MM.1S (cell line): ENCODE results near the gene CBFA2T2.

ENCODE experiments used
- DNase-seq: peaks from one replicate; pipeline ENCODE4 v3.0.0-alpha.2; 2015
- H2AFZ ChIP-seq: fragments of 300-600 bp; sonication (generic); 2 replicates; pipeline ENCODE4 v1.6.0; 2016; ENCODE audit warnings: antibody characterized with exemption, low read length
- H3F3A ChIP-seq: fragments of 300-600 bp; sonication (generic); 2 replicates; pipeline ENCODE4 v1.6.1; 2016; ENCODE audit warnings: mild to moderate bottlenecking, antibody characterized with exemption, low read length, moderate library complexity, mixed read lengths; ENCODE audit not compliant: insufficient read depth
- H3K27ac ChIP-seq: fragments of 300-600 bp; sonication (generic); 2 replicates; pipeline ENCODE4 v1.5.1; 2016; ENCODE audit warnings: mild to moderate bottlenecking, low read length
- H3K27me3 ChIP-seq: fragments of 300-600 bp; sonication (generic); replicated peaks from 2 replicates; pipeline ENCODE4 v1.6.0; 2016; ENCODE audit warnings: low read length; ENCODE audit not compliant: insufficient read depth
- H3K36me3 ChIP-seq: fragments of 300-600 bp; sonication (generic); replicated peaks from 2 replicates; pipeline ENCODE4 v1.6.1; 2016; ENCODE audit warnings: mild to moderate bottlenecking, low read length, mixed read lengths; ENCODE audit not compliant: insufficient read depth
- H3K4me1 ChIP-seq: fragments of 300-600 bp; sonication (generic); 2 replicates; pipeline ENCODE4 v1.6.1; 2016; ENCODE audit warnings: low read length, mixed read lengths
- H3K4me2 ChIP-seq: fragments of 300-600 bp; sonication (generic); 2 replicates; pipeline ENCODE4 v1.6.0; 2016; ENCODE audit warnings: low read depth, low read length
- H3K4me3 ChIP-seq: fragments of 300-600 bp; sonication (generic); 2 replicates; pipeline ENCODE4 v1.5.1; 2016; ENCODE audit warnings: low read length, mixed read lengths
- H3K79me2 ChIP-seq: fragments of 300-600 bp; sonication (generic); 2 replicates; pipeline ENCODE4 v1.6.1; 2016; ENCODE audit warnings: mixed run types, low read length, mixed read lengths
- H3K9ac ChIP-seq: fragments of 300-600 bp; sonication (generic); 2 replicates; pipeline ENCODE4 v1.6.1; 2016; ENCODE audit warnings: low read length, mixed read lengths
- H3K9me2 ChIP-seq: fragments of 300-600 bp; sonication (generic); replicated peaks from 2 replicates; pipeline ENCODE4 v1.6.1; 2016; ENCODE audit warnings: mild to moderate bottlenecking, low read length, mixed read lengths; ENCODE audit not compliant: insufficient read depth
- H3K9me3 ChIP-seq: fragments of 300-600 bp; sonication (generic); replicated peaks from 2 replicates; pipeline ENCODE4 v1.6.1; 2016; ENCODE audit warnings: mild to moderate bottlenecking, low read length, mixed read lengths; ENCODE audit not compliant: insufficient read depth
- H4K20me1 ChIP-seq: fragments of 300-600 bp; sonication (generic); 2 replicates; pipeline ENCODE4 v1.6.1; 2016; ENCODE audit warnings: mild to moderate bottlenecking, low read length, moderate library complexity, mixed read lengths; ENCODE audit not compliant: insufficient read depth
- EZH2 ChIP-seq: fragments of 300-600 bp; sonication (generic); optimal IDR thresholded peaks from 2 replicates; pipeline ENCODE3; 2017; ENCODE audit warnings: low read depth, mild to moderate bottlenecking, antibody characterized with exemption, low read length, mixed read lengths
- EZH2phosphoT487 ChIP-seq: fragments of 300-600 bp; sonication (generic); IDR thresholded peaks from 2 replicates; pipeline ENCODE4 v1.6.1; 2018; ENCODE audit warnings: antibody characterized with exemption, low read length
- TF ChIP-seq, protein P1 (sequence below): fragments of 300-600 bp; sonication (generic); IDR thresholded peaks from 2 replicates; pipeline ENCODE4 v1.5.1; 2016; ENCODE audit warnings: antibody characterized with exemption, low read length, mixed read lengths

Gene CBFA2T2

DNA sequence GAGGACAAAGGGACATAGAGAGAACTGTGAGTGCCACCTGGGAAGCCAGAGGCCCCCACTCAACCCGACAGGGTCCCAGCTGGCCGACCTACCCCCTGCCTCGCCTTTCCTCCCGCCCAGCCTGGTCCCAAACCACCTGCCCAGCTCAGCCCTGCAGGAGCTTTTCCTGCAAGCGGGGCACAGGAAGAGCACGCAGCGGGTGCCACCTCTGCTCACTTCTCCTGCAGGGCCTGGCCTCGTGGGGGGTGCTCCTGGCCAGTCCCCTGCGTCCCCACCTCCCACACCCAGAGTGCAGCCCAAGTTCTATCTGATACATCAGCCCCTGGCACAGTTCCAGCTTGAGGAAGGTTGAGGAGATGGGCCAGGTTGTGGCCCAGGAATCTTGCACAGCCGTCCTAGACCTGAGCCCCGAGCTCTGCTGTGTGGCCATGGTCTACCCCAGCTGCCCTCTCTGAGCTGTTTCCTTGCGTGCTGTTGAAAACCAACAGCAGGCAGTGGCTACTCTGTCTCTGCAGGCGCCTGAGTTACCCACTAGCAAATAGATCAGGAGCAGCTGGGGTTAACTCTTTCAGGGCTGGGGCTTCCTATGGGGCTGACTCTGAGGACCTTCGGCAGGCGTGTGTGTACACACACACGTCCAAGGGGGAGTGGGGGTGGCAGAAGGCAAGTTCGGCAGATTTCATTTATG is 182.7 kb downstream of the CBFA2T2 start:
- Histone ChIP-seq H3K4me1 (peaks cover 22% of the 10 kb centered on the region), H3K9ac (peak overlapping the region; percentile 73; the same call in 1 of the 2 replicates), H3K36me3 (no peaks in the 10 kb centered on the region), H2AFZ (no peak overlapping the region), H3K27me3 (no peaks in the 10 kb centered on the region), H3K9me2 (no peaks in the 10 kb centered on the region), H4K20me1 (no peaks in the 10 kb centered on the region), H3K27ac (no peak overlapping the region), H3K9me3 (no peaks in the 10 kb centered on the region), H3K4me3 (peak overlapping the region; percentile 91), H3F3A (peaks cover 17% of the 10 kb centered on the region; the same call in 1 of the 2 replicates), H3K4me2 (peak overlapping the region; percentile 99; the same call in 1 of the 2 replicates), H3K79me2 (peaks cover 30% of the 10 kb centered on the region)
- DNase-seq: peak; percentile 5
- TF ChIP-seq, protein P1, sequence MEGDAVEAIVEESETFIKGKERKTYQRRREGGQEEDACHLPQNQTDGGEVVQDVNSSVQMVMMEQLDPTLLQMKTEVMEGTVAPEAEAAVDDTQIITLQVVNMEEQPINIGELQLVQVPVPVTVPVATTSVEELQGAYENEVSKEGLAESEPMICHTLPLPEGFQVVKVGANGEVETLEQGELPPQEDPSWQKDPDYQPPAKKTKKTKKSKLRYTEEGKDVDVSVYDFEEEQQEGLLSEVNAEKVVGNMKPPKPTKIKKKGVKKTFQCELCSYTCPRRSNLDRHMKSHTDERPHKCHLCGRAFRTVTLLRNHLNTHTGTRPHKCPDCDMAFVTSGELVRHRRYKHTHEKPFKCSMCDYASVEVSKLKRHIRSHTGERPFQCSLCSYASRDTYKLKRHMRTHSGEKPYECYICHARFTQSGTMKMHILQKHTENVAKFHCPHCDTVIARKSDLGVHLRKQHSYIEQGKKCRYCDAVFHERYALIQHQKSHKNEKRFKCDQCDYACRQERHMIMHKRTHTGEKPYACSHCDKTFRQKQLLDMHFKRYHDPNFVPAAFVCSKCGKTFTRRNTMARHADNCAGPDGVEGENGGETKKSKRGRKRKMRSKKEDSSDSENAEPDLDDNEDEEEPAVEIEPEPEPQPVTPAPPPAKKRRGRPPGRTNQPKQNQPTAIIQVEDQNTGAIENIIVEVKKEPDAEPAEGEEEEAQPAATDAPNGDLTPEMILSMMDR: no peak
- TF ChIP-seq EZH2phosphoT487 (no peak), EZH2 (no peak)

DNA sequence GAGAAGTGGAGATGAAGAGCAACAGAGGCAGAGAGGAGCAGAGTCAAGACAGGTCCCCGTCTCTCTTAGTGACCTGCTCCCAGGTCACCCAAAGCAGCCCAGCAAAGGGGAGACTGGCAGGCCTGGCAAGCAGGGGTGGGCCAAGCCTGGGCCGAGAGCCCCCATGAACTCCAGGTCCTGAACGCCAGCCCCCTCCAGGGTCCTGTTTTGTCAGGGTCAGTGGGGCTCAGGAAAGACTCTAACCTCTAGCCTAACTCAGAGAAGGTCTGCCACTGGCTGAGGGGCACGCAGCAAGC is 183.2 kb downstream of the CBFA2T2 start:
- H3K79me2 ChIP-seq: peaks cover 29% of the 10 kb centered on the region
- TF ChIP-seq, protein P1: no peak
- H3K9me3 ChIP-seq: no peaks in the 10 kb centered on the region
- H3K4me3 ChIP-seq: peak overlapping the region; percentile 91
- H3K27me3 ChIP-seq: no peaks in the 10 kb centered on the region
- H3K9me2 ChIP-seq: no peaks in the 10 kb centered on the region
- H4K20me1 ChIP-seq: no peaks in the 10 kb centered on the region
- H3K9ac ChIP-seq: peak overlapping the region; percentile 73; the same call in 1 of the 2 replicates
- peak; percentile 5 for DNase-seq
- no peak overlapping the region for H2AFZ ChIP-seq
- no peak overlapping the region for H3K27ac ChIP-seq
- peaks cover 16% of the 10 kb centered on the region; the same call in 1 of the 2 replicates for H3F3A ChIP-seq
- H3K4me1 ChIP-seq: peaks cover 22% of the 10 kb centered on the region
- H3K36me3 ChIP-seq: no peaks in the 10 kb centered on the region
- H3K4me2 ChIP-seq: peak overlapping the region; percentile 99

DNA sequence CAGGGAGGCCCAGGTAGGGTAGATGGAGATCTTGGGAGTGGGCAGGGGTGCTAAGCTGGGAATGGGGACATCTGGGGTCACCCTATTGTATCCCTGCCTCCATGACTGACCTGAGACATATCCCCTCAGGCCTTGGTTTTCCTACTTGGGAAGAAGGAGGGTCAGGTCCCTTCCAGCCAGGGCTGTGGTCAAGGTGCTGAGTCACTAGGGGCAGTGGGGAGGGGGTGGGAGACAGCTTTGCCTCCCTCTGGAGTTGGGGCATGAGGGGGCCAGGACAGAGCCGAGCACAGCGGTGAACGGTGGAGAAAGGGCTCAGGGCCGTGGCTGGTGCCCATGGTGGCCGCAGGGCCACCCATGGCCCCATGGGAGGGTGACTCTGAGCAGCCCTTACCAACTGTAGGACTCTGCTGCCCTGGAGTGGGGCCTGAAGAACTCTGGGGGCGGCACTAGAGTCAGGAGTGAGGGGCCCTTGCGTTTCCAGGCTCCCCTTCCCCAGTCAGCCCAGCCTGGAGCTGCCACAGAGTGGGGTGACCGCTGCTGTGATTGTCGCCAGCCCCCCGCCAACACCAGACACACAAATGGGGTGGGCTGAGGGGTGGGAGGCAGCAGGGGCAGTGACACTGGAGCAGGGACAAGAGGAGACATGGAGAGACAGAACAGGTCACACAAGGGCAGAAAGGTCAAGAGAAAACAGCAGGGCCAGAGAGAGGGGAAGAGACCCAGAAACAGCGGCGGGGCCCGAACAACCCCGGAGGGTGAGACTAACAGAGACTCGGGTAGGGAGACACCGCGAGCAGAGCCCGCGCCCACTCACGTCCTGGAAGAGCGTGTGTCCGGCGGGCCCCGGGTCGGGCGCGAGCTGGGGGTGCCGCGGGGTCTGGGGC is 183.8 kb downstream of the CBFA2T2 start:
- Histone ChIP-seq H3K9me2 (no peaks in the 10 kb centered on the region), H3K4me2 (peak overlapping the region; percentile 99)

More for the DNA sequence above, 183.8 kb downstream of the CBFA2T2 start:
- peaks cover 16% of the 10 kb centered on the region; the same call in 1 of the 2 replicates for H3F3A ChIP-seq
- peak overlapping the region; percentile 91 for H3K4me3 ChIP-seq
- H3K9ac ChIP-seq: peak overlapping the region; percentile 73
- H3K79me2 ChIP-seq: peaks cover 25% of the 10 kb centered on the region
- H3K36me3 ChIP-seq: no peaks in the 10 kb centered on the region
- H2AFZ ChIP-seq: peak overlapping the region; percentile 69; the same call in 1 of the 2 replicates
- TF ChIP-seq EZH2phosphoT487 (no peak), EZH2 (no peak)
- TF ChIP-seq, protein P1: no peak
- no peaks in the 10 kb centered on the region for H3K27me3 ChIP-seq
- peaks cover 16% of the 10 kb centered on the region for H3K4me1 ChIP-seq
- H3K9me3 ChIP-seq: no peaks in the 10 kb centered on the region
- H3K27ac ChIP-seq: no peak overlapping the region
- H4K20me1 ChIP-seq: no peaks in the 10 kb centered on the region
- DNase-seq: peak; percentile 6
